WTC11 (cell line): ENCODE data around the gene AKAP1. TPM values are rescaled to one million over a fixed set of nuclear protein-coding genes. Genes with fewer than 3 reads are reported as not detected.

Source experiments
- ATAC-seq: fragments of 200-7000 bp; cut with Tn5 transposase; 2 replicates; pipeline ENCODE4 v1.10.0; 2021; ENCODE audit warnings: mild to moderate bottlenecking, moderate library complexity
- CTCF ChIA-PET: fragments of 300-600 bp; sonication (Branson Sonifier 250); formaldehyde crosslinking; loops from one replicate; lab custom pipeline; 2021; ENCODE audit warnings: antibody characterized with exemption; lab: Charles Lee
- POLR2A ChIA-PET: fragments of 350-600 bp; sonication (Branson Sonifier 250); formaldehyde crosslinking; loops from one replicate; lab custom pipeline; 2021; ENCODE audit warnings: antibody characterized with exemption; lab: Charles Lee
- DNase-seq: peaks from one replicate; pipeline ENCODE4 v3.0.0; 2021; ENCODE audit warnings: low spot score
- H3K27ac Mint-ChIP-seq: 2 replicates; pipeline ENCODE4 v1.8.0; 2021; ENCODE audit warnings: mixed read lengths
- H3K27me3 Mint-ChIP-seq: 2 replicates; pipeline ENCODE4 v1.8.0; 2021; ENCODE audit warnings: low read depth, mild to moderate bottlenecking, moderate library complexity, mixed read lengths
- H3K36me3 Mint-ChIP-seq: 2 replicates; pipeline ENCODE4 v1.8.0; 2021; ENCODE audit warnings: mixed read lengths
- H3K4me1 Mint-ChIP-seq: 2 replicates; pipeline ENCODE4 v1.8.0; 2022; ENCODE audit warnings: mixed read lengths
- H3K4me3 Mint-ChIP-seq: 2 replicates; pipeline ENCODE4 v1.8.0; 2021; ENCODE audit warnings: mild to moderate bottlenecking, moderate library complexity, mixed read lengths
- H3K9me3 Mint-ChIP-seq: 2 replicates; pipeline ENCODE4 v1.8.0; 2021; ENCODE audit warnings: mixed read lengths
- AFF4 ChIP-seq: sonication (generic); formaldehyde crosslinking; IDR thresholded peaks from 2 replicates; pipeline ENCODE4 v1.8.1; 2023; ENCODE audit warnings: mild to moderate bottlenecking, missing genetic modification reagents, borderline replicate concordance
- ARID4B ChIP-seq: sonication (generic); formaldehyde crosslinking; IDR thresholded peaks from 2 replicates; pipeline ENCODE4 v1.8.0; 2023; ENCODE audit warnings: missing genetic modification reagents, mild to moderate bottlenecking, borderline replicate concordance
- ATF1 ChIP-seq: sonication (generic); formaldehyde crosslinking; IDR thresholded peaks from 2 replicates; pipeline ENCODE4 v1.8.1; 2023; ENCODE audit warnings: mild to moderate bottlenecking, moderate library complexity, missing genetic modification reagents
- CREM ChIP-seq: sonication (generic); formaldehyde crosslinking; IDR thresholded peaks from 2 replicates; pipeline ENCODE4 v1.8.1; 2022; ENCODE audit warnings: mild to moderate bottlenecking, missing genetic modification reagents, moderate library complexity
- ELF4 ChIP-seq: sonication (generic); formaldehyde crosslinking; IDR thresholded peaks from 2 replicates; pipeline ENCODE4 v1.8.1; 2022; ENCODE audit warnings: low read depth, mild to moderate bottlenecking, moderate library complexity, missing genetic modification reagents
- ETV6 ChIP-seq: sonication (generic); formaldehyde crosslinking; IDR thresholded peaks from 2 replicates; pipeline ENCODE4 v1.8.1; 2022; ENCODE audit warnings: mild to moderate bottlenecking, missing genetic modification reagents
- GRHL2 ChIP-seq: fragments of 250-450 bp; sonication (Bioruptor Pico); IDR thresholded peaks from 2 replicates; pipeline ENCODE4 v1.8.0; 2022; ENCODE audit warnings: mild to moderate bottlenecking, moderate library complexity; ENCODE audit not compliant: insufficient replicate concordance, severe bottlenecking
- HMGXB4 ChIP-seq: sonication (generic); formaldehyde crosslinking; IDR thresholded peaks from 2 replicates; pipeline ENCODE4 v1.8.1; 2023; ENCODE audit warnings: mild to moderate bottlenecking, moderate library complexity, missing genetic modification reagents
- MYBL2 ChIP-seq: sonication (generic); formaldehyde crosslinking; IDR thresholded peaks from 2 replicates; pipeline ENCODE4 v1.8.1; 2023; ENCODE audit warnings: mild to moderate bottlenecking, moderate library complexity, missing genetic modification reagents
- NR1H2 ChIP-seq: sonication (generic); formaldehyde crosslinking; IDR thresholded peaks from 2 replicates; pipeline ENCODE4 v1.9.0; 2021; ENCODE audit warnings: mild to moderate bottlenecking, moderate library complexity, missing genetic modification reagents
- TEAD1 ChIP-seq: sonication (generic); formaldehyde crosslinking; IDR thresholded peaks from 2 replicates; pipeline ENCODE4 v1.8.0; 2022; ENCODE audit warnings: mild to moderate bottlenecking, missing genetic modification reagents
- USF1 ChIP-seq: sonication (generic); formaldehyde crosslinking; IDR thresholded peaks from 2 replicates; pipeline ENCODE4 v1.8.0; 2022; ENCODE audit warnings: mild to moderate bottlenecking, missing genetic modification reagents
- ZNF263 ChIP-seq: sonication (generic); formaldehyde crosslinking; IDR thresholded peaks from 2 replicates; pipeline ENCODE4 v1.8.1; 2022; ENCODE audit warnings: low read depth, mild to moderate bottlenecking, moderate library complexity, missing genetic modification reagents
- ZNF317 ChIP-seq: sonication (generic); formaldehyde crosslinking; IDR thresholded peaks from 2 replicates; pipeline ENCODE4 v1.8.1; 2023; ENCODE audit warnings: low read depth, mild to moderate bottlenecking, moderate library complexity, missing genetic modification reagents, borderline replicate concordance
- total RNA-seq: library from RNA; stranded (reverse); gene quantifications from 3 replicates; pipeline ENCODE4 v1.2.3, GENCODE V29; 2021
- TF ChIP-seq, protein P1 (sequence below): sonication (generic); formaldehyde crosslinking; IDR thresholded peaks from 2 replicates; pipeline ENCODE4 v1.8.0; 2022; ENCODE audit warnings: mild to moderate bottlenecking, missing genetic modification reagents
- TF ChIP-seq, protein P2 (sequence below): sonication (generic); formaldehyde crosslinking; IDR thresholded peaks from 2 replicates; pipeline ENCODE4 v1.8.1; 2023; ENCODE audit warnings: mild to moderate bottlenecking, missing genetic modification reagents

Gene AKAP1
- total RNA-seq, 1 experiment from 2014 or later: 74.5 TPM

DNA sequence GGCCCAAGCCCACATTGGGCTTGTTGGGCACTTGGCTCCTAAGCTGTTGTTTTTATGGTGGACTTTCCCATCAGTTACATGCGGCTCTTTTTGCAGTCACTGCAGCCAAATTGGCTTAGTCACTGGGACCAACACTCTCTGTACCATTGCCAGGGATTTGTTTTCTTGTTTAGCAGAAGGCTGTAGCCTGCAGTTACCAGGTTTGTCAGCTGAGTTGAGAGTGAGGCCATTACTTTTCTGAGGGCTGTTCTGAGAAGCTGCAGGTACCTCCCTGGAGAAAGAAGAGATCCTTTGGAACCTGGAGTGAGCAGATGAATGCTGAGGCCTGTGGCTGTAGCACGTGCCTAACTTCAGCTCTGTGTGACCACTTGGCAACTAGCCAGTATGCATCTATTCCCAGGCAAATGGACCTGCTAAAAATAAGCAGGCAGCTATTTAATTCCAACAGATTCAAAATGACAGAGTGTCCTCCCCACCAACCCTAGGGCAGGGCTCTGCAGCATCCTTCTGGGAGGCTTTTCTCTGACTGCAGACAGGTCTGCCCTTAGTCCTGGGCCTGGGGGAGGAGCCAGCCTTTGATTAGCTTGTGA, 12.9 kb downstream of the AKAP1 start (continued):
- TF ChIP-seq USF1 (no peak), ZNF317 (no peak)
- TF ChIP-seq, protein P1, sequence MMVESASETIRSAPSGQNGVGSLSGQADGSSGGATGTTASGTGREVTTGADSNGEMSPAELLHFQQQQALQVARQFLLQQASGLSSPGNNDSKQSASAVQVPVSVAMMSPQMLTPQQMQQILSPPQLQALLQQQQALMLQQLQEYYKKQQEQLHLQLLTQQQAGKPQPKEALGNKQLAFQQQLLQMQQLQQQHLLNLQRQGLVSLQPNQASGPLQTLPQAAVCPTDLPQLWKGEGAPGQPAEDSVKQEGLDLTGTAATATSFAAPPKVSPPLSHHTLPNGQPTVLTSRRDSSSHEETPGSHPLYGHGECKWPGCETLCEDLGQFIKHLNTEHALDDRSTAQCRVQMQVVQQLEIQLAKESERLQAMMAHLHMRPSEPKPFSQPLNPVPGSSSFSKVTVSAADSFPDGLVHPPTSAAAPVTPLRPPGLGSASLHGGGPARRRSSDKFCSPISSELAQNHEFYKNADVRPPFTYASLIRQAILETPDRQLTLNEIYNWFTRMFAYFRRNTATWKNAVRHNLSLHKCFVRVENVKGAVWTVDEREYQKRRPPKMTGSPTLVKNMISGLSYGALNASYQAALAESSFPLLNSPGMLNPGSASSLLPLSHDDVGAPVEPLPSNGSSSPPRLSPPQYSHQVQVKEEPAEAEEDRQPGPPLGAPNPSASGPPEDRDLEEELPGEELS (CRISPR knock-in tag): no peak

GRCh38 chr17:57099165-57099564, 14.1 kb downstream of the AKAP1 start:
- no peaks in the 10 kb centered on the region for H3K27me3 Mint-ChIP-seq
- ATAC-seq: no peak
- no peak for DNase-seq
- ChIA-PET CTCF (interaction anchor here (1.3 kb wide), 1 partner anchor 10 kb away, joined by 13 read pairs; no protein-coding TSS in a partner anchor), POLR2A (no interaction called here)
- no peak for TF ChIP-seq AFF4 (CRISPR knock-in tag)
- TF ChIP-seq ARID4B (CRISPR knock-in tag): no peak
- no peak for TF ChIP-seq ELF4 (CRISPR knock-in tag)
- TF ChIP-seq ZNF263: no peak
- no peak for TF ChIP-seq USF1
- no peak for TF ChIP-seq CREM (CRISPR knock-in tag)
- TF ChIP-seq TEAD1 (CRISPR knock-in tag): no peak
- no peak for TF ChIP-seq NR1H2 (CRISPR knock-in tag)
- no peaks in the 10 kb centered on the region; the same call in 1 of the 2 replicates for H3K36me3 Mint-ChIP-seq
- no peaks in the 10 kb centered on the region for H3K9me3 Mint-ChIP-seq
- H3K4me3 Mint-ChIP-seq: no peak overlapping the region
- peak overlapping the region; percentile 92 for H3K27ac Mint-ChIP-seq
- peaks cover 79% of the 10 kb centered on the region for H3K4me1 Mint-ChIP-seq

DNA sequence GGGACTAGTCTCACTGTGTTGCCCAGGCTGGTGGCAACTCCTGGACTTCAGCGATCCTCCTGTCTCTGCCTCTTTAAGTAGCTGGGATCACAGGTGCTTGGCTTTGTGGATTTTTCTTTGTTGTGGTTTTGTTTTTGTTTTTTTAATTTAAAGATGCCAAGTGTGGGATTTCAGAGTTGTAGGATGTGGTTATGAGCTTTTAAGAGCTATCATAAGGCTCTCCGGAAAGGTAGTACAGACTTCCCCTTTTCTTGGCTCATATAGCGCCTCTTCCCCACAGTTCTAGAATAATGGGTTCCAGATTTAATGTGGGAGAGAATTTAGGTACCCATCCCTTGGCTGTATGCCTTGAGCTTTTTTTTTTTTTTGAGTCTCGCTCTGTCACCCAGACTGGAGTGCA, 17.1 kb downstream of the AKAP1 start:
- CTCF ChIA-PET: no interaction called here
- Mint-ChIP-seq H3K9me3 (no peaks in the 10 kb centered on the region), H3K4me3 (no peak overlapping the region), H3K4me1 (peaks cover 75% of the 10 kb centered on the region), H3K36me3 (peaks cover 9% of the 10 kb centered on the region; the same call in 1 of the 2 replicates), H3K27ac (peak overlapping the region; percentile 7; the same call in 1 of the 2 replicates), H3K27me3 (no peaks in the 10 kb centered on the region)
- POLR2A ChIA-PET: no interaction called here
- ATAC-seq: no peak
- no peak for DNase-seq
- TF ChIP-seq MYBL2 (no peak), HMGXB4 (CRISPR knock-in tag) (no peak), ATF1 (CRISPR knock-in tag) (no peak), TEAD1 (CRISPR knock-in tag) (no peak), GRHL2 (no peak), ETV6 (CRISPR knock-in tag) (no peak)
- TF ChIP-seq, protein P2, sequence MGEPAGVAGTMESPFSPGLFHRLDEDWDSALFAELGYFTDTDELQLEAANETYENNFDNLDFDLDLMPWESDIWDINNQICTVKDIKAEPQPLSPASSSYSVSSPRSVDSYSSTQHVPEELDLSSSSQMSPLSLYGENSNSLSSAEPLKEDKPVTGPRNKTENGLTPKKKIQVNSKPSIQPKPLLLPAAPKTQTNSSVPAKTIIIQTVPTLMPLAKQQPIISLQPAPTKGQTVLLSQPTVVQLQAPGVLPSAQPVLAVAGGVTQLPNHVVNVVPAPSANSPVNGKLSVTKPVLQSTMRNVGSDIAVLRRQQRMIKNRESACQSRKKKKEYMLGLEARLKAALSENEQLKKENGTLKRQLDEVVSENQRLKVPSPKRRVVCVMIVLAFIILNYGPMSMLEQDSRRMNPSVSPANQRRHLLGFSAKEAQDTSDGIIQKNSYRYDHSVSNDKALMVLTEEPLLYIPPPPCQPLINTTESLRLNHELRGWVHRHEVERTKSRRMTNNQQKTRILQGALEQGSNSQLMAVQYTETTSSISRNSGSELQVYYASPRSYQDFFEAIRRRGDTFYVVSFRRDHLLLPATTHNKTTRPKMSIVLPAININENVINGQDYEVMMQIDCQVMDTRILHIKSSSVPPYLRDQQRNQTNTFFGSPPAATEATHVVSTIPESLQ (CRISPR knock-in tag): no peak
